Measurements from ENCODE around the gene LILRB2.
"Not testable (repeated sequence)": the region's sequence is repeated elsewhere in the genome, so short reads cannot be mapped to it uniquely, and the experiment has no call there.

Gene LILRB2

GRCh38 chr19:54242234-54242633 is 38.7 kb downstream of the LILRB2 start:
- not testable (repeated sequence) for DNase-seq (ENCODE audit: low read depth in 1 of 2, low spot score in 1 of 2)

GRCh38 chr19:54240372-54241336 is 40.3 kb downstream of the LILRB2 start:
- not testable (repeated sequence) for DNase-seq (ENCODE audit: low read depth in 1 of 2, low spot score in 1 of 2)

- DNase-seq (ENCODE audit: low read depth in 1 of 2, low spot score in 1 of 2): not testable (repeated sequence)
These were observed 41.2 kb downstream of the LILRB2 start for GRCh38 chr19:54239491-54240371.

- DNase-seq (ENCODE audit: low read depth in 1 of 2, low spot score in 1 of 2): no peak
These were observed 47.0 kb downstream of the LILRB2 start for GRCh38 chr19:54233941-54234340.

GRCh38 chr19:54231077-54231931 is 49.6 kb downstream of the LILRB2 start:
- DNase-seq (ENCODE audit: low read depth in 1 of 2, low spot score in 1 of 2): peak; percentile 73 to 78

GRCh38 chr19:54230031-54230430 is 50.9 kb downstream of the LILRB2 start:
- DNase-seq (ENCODE audit: low read depth in 1 of 2, low spot score in 1 of 2): no peak

- no peak for DNase-seq (ENCODE audit: low read depth in 1 of 2, low spot score in 1 of 2)
These were observed 51.8 kb downstream of the LILRB2 start for GRCh38 chr19:54229146-54229545.

GRCh38 chr19:54224619-54225018 is 56.3 kb downstream of the LILRB2 start:
- DNase-seq (ENCODE audit: low read depth in 1 of 2, low spot score in 1 of 2): not testable (repeated sequence)

GRCh38 chr19:54223937-54224281 is 57.0 kb downstream of the LILRB2 start:
- not testable (repeated sequence) for DNase-seq (ENCODE audit: low read depth in 1 of 2, low spot score in 1 of 2)

All from stimulated activated CD4-positive, alpha-beta T cell treated with anti-CD3 and anti-CD28 coated beads, Interleukin-15, amount 100 ng/mL, for 1 hour (primary cell).